Measurements from ENCODE around the gene GNAQ. TPM values are rescaled to one million over a fixed set of nuclear protein-coding genes. Genes with fewer than 3 reads are reported as not detected.

GNAQ gene
- total and polyA plus RNA-seq, 3 donors from 2014 or later: 23.5 to 42.9 (median 39.4) TPM

- no peak for DNase-seq
- intact Hi-C loops (cut with DNase I; ENCODE audit: low total_unique reads): no loop called here
- Histone ChIP-seq H3K27me3 (no peaks in the 10 kb centered on the region), H3K36me3 (ENCODE audit: low read depth, missing control alignments) (no peaks in the 10 kb centered on the region), H3K4me3 (no peak overlapping the region), H3K27ac (no peak overlapping the region), H3K9me3 (no peaks in the 10 kb centered on the region), H3K4me1 (peaks cover 14% of the 10 kb centered on the region)
- WGBS, 2 donors: 68 to 69% methylated on average over 2 of the region's 2 CpGs
- TF ChIP-seq, protein P1, sequence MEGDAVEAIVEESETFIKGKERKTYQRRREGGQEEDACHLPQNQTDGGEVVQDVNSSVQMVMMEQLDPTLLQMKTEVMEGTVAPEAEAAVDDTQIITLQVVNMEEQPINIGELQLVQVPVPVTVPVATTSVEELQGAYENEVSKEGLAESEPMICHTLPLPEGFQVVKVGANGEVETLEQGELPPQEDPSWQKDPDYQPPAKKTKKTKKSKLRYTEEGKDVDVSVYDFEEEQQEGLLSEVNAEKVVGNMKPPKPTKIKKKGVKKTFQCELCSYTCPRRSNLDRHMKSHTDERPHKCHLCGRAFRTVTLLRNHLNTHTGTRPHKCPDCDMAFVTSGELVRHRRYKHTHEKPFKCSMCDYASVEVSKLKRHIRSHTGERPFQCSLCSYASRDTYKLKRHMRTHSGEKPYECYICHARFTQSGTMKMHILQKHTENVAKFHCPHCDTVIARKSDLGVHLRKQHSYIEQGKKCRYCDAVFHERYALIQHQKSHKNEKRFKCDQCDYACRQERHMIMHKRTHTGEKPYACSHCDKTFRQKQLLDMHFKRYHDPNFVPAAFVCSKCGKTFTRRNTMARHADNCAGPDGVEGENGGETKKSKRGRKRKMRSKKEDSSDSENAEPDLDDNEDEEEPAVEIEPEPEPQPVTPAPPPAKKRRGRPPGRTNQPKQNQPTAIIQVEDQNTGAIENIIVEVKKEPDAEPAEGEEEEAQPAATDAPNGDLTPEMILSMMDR (IDR thresholded peaks at IDR 0.05): no peak
- TF ChIP-seq POLR2A (IDR thresholded peaks at IDR 0.05): no peak
Measured at GRCh38 chr9:77996696-77997095, 34.9 kb downstream of the GNAQ start.

- Histone ChIP-seq H3K4me1 (peaks cover 15% of the 10 kb centered on the region), H3K27me3 (no peaks in the 10 kb centered on the region), H3K36me3 (ENCODE audit: low read depth, missing control alignments) (no peaks in the 10 kb centered on the region), H3K4me3 (no peak overlapping the region), H3K9me3 (no peaks in the 10 kb centered on the region), H3K27ac (no peak overlapping the region)
- DNase-seq: no peak
- intact Hi-C loops (cut with DNase I; ENCODE audit: low total_unique reads): no loop called here
- no peak for TF ChIP-seq POLR2A (IDR thresholded peaks at IDR 0.05)
- TF ChIP-seq, protein P1 (IDR thresholded peaks at IDR 0.05): no peak
- 73 to 90% methylated on average over 5 of the region's 5 CpGs for WGBS, 2 donors
Measured at GRCh38 chr9:77991191-77991590, 40.4 kb downstream of the GNAQ start.

DNA sequence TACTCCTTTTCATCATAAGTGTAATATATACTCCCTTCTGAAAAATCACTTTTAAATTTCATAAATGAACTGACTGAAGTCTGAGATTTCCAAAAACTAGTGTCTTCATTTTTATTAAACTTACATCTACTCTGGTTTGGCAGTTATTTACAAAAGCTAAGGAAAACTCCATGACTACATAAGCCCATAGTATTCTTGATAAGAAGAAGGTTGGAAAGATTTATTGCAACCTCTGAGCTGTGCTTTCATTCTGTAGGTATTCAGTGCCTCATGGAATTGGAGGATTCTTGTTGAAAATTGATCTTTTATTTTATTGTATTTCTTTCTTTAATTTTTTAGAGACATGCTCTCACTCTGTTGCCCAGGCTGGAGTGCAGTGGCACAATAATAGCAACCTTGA, 41.7 kb downstream of the GNAQ start:
- no peak overlapping the region for H3K27ac ChIP-seq
- DNase-seq: no peak
- TF ChIP-seq POLR2A (IDR thresholded peaks at IDR 0.05): no peak
- TF ChIP-seq, protein P1 (IDR thresholded peaks at IDR 0.05): no peak
- H3K27me3 ChIP-seq: no peaks in the 10 kb centered on the region
- H3K9me3 ChIP-seq: no peaks in the 10 kb centered on the region
- intact Hi-C loops (cut with DNase I; ENCODE audit: low total_unique reads): no loop called here
- H3K4me1 ChIP-seq: peaks cover 15% of the 10 kb centered on the region
- no peaks in the 10 kb centered on the region for H3K36me3 ChIP-seq (ENCODE audit: low read depth, missing control alignments)
- H3K4me3 ChIP-seq: no peak overlapping the region

GRCh38 chr9:77989458-77989857, 42.2 kb downstream of the GNAQ start:
- intact Hi-C loops (cut with DNase I; ENCODE audit: low total_unique reads): no loop called here
- no peak for DNase-seq
- no peaks in the 10 kb centered on the region for H3K36me3 ChIP-seq (ENCODE audit: low read depth, missing control alignments)
- no peaks in the 10 kb centered on the region for H3K27me3 ChIP-seq
- H3K4me3 ChIP-seq: no peak overlapping the region
- TF ChIP-seq, protein P1 (IDR thresholded peaks at IDR 0.05): no peak
- TF ChIP-seq POLR2A (IDR thresholded peaks at IDR 0.05): no peak
- 93 to 98% methylated on average over 2 of the region's 2 CpGs for WGBS, 2 donors
- H3K4me1 ChIP-seq: peaks cover 15% of the 10 kb centered on the region
- no peaks in the 10 kb centered on the region for H3K9me3 ChIP-seq
- no peak overlapping the region for H3K27ac ChIP-seq

DNA sequence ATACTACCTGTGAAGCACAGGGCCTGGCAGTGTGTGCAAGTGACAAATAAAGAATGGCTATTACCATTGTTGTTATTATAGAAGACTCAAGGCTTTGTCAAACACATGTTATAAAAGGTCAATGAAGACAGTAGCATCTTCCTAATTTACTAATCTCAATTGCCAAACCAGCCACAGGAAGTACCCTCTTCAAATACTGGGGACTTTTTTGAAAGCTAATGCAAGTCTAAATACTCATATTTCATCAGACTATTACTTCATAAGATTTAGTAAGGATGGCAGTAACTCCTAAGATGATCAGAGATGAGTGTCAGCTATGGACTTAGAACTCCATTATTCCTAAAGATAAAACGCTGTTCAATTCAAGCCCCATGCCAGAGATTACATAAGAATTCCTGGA, 43.0 kb downstream of the GNAQ start:
- DNase-seq: no peak
- H3K4me3 ChIP-seq: no peak overlapping the region
- peaks cover 15% of the 10 kb centered on the region for H3K4me1 ChIP-seq
- no peaks in the 10 kb centered on the region for H3K27me3 ChIP-seq
- intact Hi-C loops (cut with DNase I; ENCODE audit: low total_unique reads): no loop called here
- TF ChIP-seq, protein P1 (IDR thresholded peaks at IDR 0.05): no peak
- TF ChIP-seq POLR2A (IDR thresholded peaks at IDR 0.05): no peak
- no peak overlapping the region for H3K27ac ChIP-seq
- 49 to 55% methylated on average over 1 of the region's 1 CpG for WGBS, 2 donors
- H3K36me3 ChIP-seq (ENCODE audit: low read depth, missing control alignments): no peaks in the 10 kb centered on the region
- H3K9me3 ChIP-seq: no peaks in the 10 kb centered on the region

Measured in testis (tissue), 3 donors.